Measurements from ENCODE around the gene TMEM134. TPM values are rescaled to one million over a fixed set of nuclear protein-coding genes. Genes with fewer than 3 reads are reported as not detected.

Gene TMEM134
- total and polyA plus RNA-seq, 2 of the 4 experiments (the other 2 are of a cell fraction) = 12.5 to 55.0 TPM

- no peak for TF ChIP-seq ELK1 (IDR thresholded peaks at IDR 0.05; ENCODE audit: borderline replicate concordance, low read depth, low read length)
- TF ChIP-seq SMC3 (IDR thresholded peaks at IDR 0.05; ENCODE audit: low read depth, low read length) = no peak
Measured at GRCh38 chr11:67508486-67509121, 39.6 kb upstream of the TMEM134 start (continued).

- 0% methylated on average over 39 of the region's 57 CpGs; no CpG with 5 or more reads in 1 of the 2 experiments for WGBS, 2 experiments (ENCODE audit: extremely low coverage in 2 of 2, insufficient read length in 1 of 2)
- ChIA-PET CTCF (no interaction called here), POLR2A (ENCODE audit: unreplicated experiment) (no interaction called here)
- in situ Hi-C loops (cut with MboI; ENCODE audit: low sequenced_read_pairs) = no loop called here
- Histone ChIP-seq H3K14ac (replicated peaks; ENCODE audit: low read depth, low read length) (peak within 1 kb of the TSS; percentile 56), H3K4me2 (ENCODE audit: low read depth, low read length) (peak within 1 kb of the TSS; percentile 92), H3K27me3 (ENCODE audit: control insufficient read depth, insufficient read depth, low read length) (0 out of 2 replicates have a peak, but pooled peaks cover 2% of the 10 kb centered on the region), H4K5ac (ENCODE audit: low read depth, low read length) (peak within 1 kb of the TSS; percentile 66), H3K36me3 (ENCODE audit: control insufficient read depth, insufficient read depth, low read length) (no peaks in the 10 kb centered on the region), H3K4me1 (ENCODE audit: control insufficient read depth, insufficient read depth, low read length) (peaks cover 14% of the 10 kb centered on the region), H3K4ac (ENCODE audit: low read depth, low read length) (peak within 1 kb of the TSS; percentile 78), H3K4me3 (ENCODE audit: insufficient read depth, low read depth, low read length) (peak within 1 kb of the TSS; percentile 88), H3K18ac (ENCODE audit: low read depth, low read length) (no peak within 1 kb of the TSS), H3K23ac (ENCODE audit: low read depth, low read length) (no peak within 1 kb of the TSS), H3K56ac (ENCODE audit: extremely low read depth, insufficient read depth, low read length) (no peak within 1 kb of the TSS; the same call in 1 of the 2 replicates), H2AFZ (replicated peaks; ENCODE audit: low read length, poor library complexity) (peak within 1 kb of the TSS; percentile 99), H2BK20ac (ENCODE audit: low read depth, low read length) (no peak within 1 kb of the TSS), H3K79me1 (ENCODE audit: low read depth in 1 of 2, low read length in 2 of 2) (peaks cover 0 to 30% of the 10 kb centered on the region in 2 experiments; a peak in 1 of 4 replicates), H3K27ac (ENCODE audit: insufficient read depth, low read length) (peak within 1 kb of the TSS; percentile 69), H4K91ac (ENCODE audit: insufficient read depth, low read depth, low read length) (peak within 1 kb of the TSS; percentile 57; the same call in 1 of the 2 replicates), H4K8ac (ENCODE audit: low read depth in 2 of 2, low read length in 2 of 2) (peak within 1 kb of the TSS; percentile 92 to 93), H2AK5ac (ENCODE audit: low read depth, low read length) (peak within 1 kb of the TSS; percentile 44; the same call in 1 of the 2 replicates), H2BK15ac (ENCODE audit: low read depth, low read length) (no peak within 1 kb of the TSS), H2BK5ac (ENCODE audit: low read depth, low read length, poor library complexity, severe bottlenecking) (peak within 1 kb of the TSS; percentile 78), H3K9me3 (ENCODE audit: control insufficient read depth, insufficient read depth, low read length) (no peaks in the 10 kb centered on the region), H3K9me1 (ENCODE audit: insufficient read depth, low read length) (no peaks in the 10 kb centered on the region; the same call in 1 of the 2 replicates), H4K20me1 (ENCODE audit: insufficient read depth, low read length) (no peaks in the 10 kb centered on the region), H3K9ac (ENCODE audit: low read depth, low read length) (peak within 1 kb of the TSS; percentile 63), H2AK9ac (replicated peaks; ENCODE audit: low read depth, low read length, poor library complexity) (peak within 1 kb of the TSS; percentile 95), H2BK120ac (ENCODE audit: low read depth, low read length) (peak within 1 kb of the TSS; percentile 49; the same call in 1 of the 2 replicates)
- intact Hi-C loops (cut with micrococcal nuclease) = loop anchor here (1.0 to 2.0 kb wide), 3 partner anchors 75 to 161 kb away; partner anchors contain the start of genes GSTP1 and PPP1CA
- DNase-seq (peak; percentile 100), ATAC-seq (ENCODE audit: low read depth) (peak; percentile 82)
- BruUV-seq (replicated peaks) = no TSS peak
- dilution Hi-C loops (cut with HindIII; ENCODE audit: low sequenced_read_pairs, unreplicated experiment) = no loop called here
- TF ChIP-seq FOS (IDR thresholded peaks at IDR 0.05; ENCODE audit: low read depth, low read length) = peak; percentile 91
- TF ChIP-seq, protein P1, sequence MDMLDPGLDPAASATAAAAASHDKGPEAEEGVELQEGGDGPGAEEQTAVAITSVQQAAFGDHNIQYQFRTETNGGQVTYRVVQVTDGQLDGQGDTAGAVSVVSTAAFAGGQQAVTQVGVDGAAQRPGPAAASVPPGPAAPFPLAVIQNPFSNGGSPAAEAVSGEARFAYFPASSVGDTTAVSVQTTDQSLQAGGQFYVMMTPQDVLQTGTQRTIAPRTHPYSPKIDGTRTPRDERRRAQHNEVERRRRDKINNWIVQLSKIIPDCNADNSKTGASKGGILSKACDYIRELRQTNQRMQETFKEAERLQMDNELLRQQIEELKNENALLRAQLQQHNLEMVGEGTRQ (IDR thresholded peaks at IDR 0.05; ENCODE audit: low read depth, low read length) = no peak
- TF ChIP-seq RCOR1 (IDR thresholded peaks at IDR 0.05; ENCODE audit: insufficient replicate concordance, low read length) = peak; percentile 98
- TF ChIP-seq MXI1 (IDR thresholded peaks at IDR 0.05; ENCODE audit: borderline replicate concordance, low read depth, low read length) = peak; percentile 46; the same call in 1 of the 2 replicates
- peak; percentile 28; the same call in 1 of the 2 replicates for TF ChIP-seq POLR2A (IDR thresholded peaks at IDR 0.05; ENCODE audit: low read depth, low read length)
- TF ChIP-seq CEBPB (IDR thresholded peaks at IDR 0.05; ENCODE audit: low read depth, low read length) = no peak
- TF ChIP-seq MAFK (IDR thresholded peaks at IDR 0.05; ENCODE audit: low read depth, low read length) = no peak
- TF ChIP-seq RFX5 (IDR thresholded peaks at IDR 0.05; ENCODE audit: low read depth, low read length) = no peak; the same call in 1 of the 2 replicates
- TF ChIP-seq SMC3 (IDR thresholded peaks at IDR 0.05; ENCODE audit: low read depth, low read length) = no peak
- no peak for TF ChIP-seq CHD1 (IDR thresholded peaks at IDR 0.05; ENCODE audit: low read depth, low read length)
- TF ChIP-seq NFE2L2 (IDR thresholded peaks at IDR 0.05; ENCODE audit: low read depth, low read length) = no peak
Measured at GRCh38 chr11:67507864-67508485, 38.9 kb upstream of the TMEM134 start, which contains the start of gene CDK2AP2. Gene CDK2AP2, minus strand, starts transcription at chr11:67508162. Its CDS starts 80 bp downstream, at chr11:67508082.

All from IMR-90 (cell line).